GM23248 (cell line): ENCODE results near the gene ARV1.

Source experiments
- EZH2 ChIP-seq: fragments of 200-600 bp; sonication (generic); IDR thresholded peaks from 2 replicates; pipeline ENCODE4 v1.6.1; 2018; ENCODE audit warnings: antibody characterized with exemption, mild to moderate bottlenecking; ENCODE audit not compliant: insufficient read depth, poor library complexity, severe bottlenecking
- EZH2phosphoT487 ChIP-seq: fragments of 200-600 bp; sonication (generic); IDR thresholded peaks from 2 replicates; pipeline ENCODE4 v1.6.1; 2018; ENCODE audit warnings: antibody characterized with exemption, moderate library complexity, mild to moderate bottlenecking, low read depth; ENCODE audit not compliant: insufficient read depth

DNA sequence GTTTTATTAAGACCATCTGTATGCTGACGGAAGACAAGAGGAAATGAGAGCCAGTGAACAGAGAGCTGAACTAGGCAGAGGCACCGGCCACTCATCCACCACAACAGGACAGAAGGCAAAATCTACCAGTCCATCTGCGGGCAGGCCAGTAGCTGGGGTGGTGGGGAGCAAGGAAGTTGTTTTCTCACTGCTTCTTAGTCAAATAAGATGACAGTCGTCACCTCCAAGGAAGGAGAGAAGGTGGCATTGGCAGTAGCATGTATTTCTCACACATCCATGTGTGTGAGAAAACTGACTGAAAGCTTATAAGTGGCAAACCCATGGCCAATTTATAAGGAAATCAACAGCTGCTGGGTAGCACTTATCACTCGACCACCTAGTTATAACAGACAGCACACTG is 8.5 kb upstream of the ARV1 start:
- no peak for TF ChIP-seq EZH2
- TF ChIP-seq EZH2phosphoT487: no peak
